Left lung (tissue), 10 donors: ENCODE measurements around the gene SIK3. TPM values are rescaled to one million over a fixed set of nuclear protein-coding genes. Genes with fewer than 3 reads are reported as not detected.
A peak's percentile ranks its signal among the peaks of the same experiment; 100 is the strongest.
"Not testable (repeated sequence)": the region's sequence is repeated elsewhere in the genome, so short reads cannot be mapped to it uniquely, and the experiment has no call there.

ENCODE experiments used
- ATAC-seq: fragments of 200-7000 bp; cut with Tn5 transposase; one replicate; pipeline ENCODE4 v1.9.1; 2020; ENCODE audit warnings: moderate library complexity
- DNase-seq, 4 donors: peaks; one replicate each; pipeline ENCODE4 v3.0.0-alpha.2; 2013 to 2020
- H3K27ac ChIP-seq, 2 donors: fragments of 200-600 bp; sonication (generic) in 1 of 2; one replicate each; pipeline versions ENCODE4 v1.5.0 to v1.8.0; 2020 to 2021
- H3K27me3 ChIP-seq, 2 donors: fragments of 200-600 bp; sonication (generic) in 1 of 2; one replicate each; pipeline versions ENCODE4 v1.5.0 to v1.8.0; 2020 to 2021
- H3K36me3 ChIP-seq, 2 donors: fragments of 200-600 bp; sonication (generic) in 1 of 2; one replicate each; pipeline versions ENCODE4 v1.5.0 to v1.8.0; 2020 to 2021
- H3K4me1 ChIP-seq, 2 donors: fragments of 200-600 bp; one replicate each; pipeline ENCODE4 v1.8.0; 2021
- H3K4me3 ChIP-seq, 2 donors: fragments of 200-600 bp; sonication (generic) in 1 of 2; one replicate each; pipeline versions ENCODE4 v1.5.0 to v1.8.0; 2020 to 2021; ENCODE audit warnings: mild to moderate bottlenecking in 1 of 2
- H3K9me3 ChIP-seq, 2 donors: fragments of 200-600 bp; sonication (generic) in 1 of 2; one replicate each; pipeline versions ENCODE4 v1.5.0 to v1.8.0; 2020 to 2021
- intact Hi-C, 2 donors: fragments of 100-400 bp; cut with DNase I; formaldehyde crosslinking; loops; one replicate each; pipeline versions ENCODE4 v1.11.2 to v1.14.2; 2022
- polyA plus RNA-seq, 6 donors: library from polyadenylated mRNA; unstranded; fragments of 120-200 nt; gene quantifications; one replicate each; pipeline ENCODE4 v1.2.1, GENCODE V29; 2013; ENCODE audit not compliant: insufficient read length in 6 of 6
- total RNA-seq, 2 donors: library from RNA; stranded (reverse); fragmentation: NEBNext Ultra II Directional; extraction: Animal tissue kit (Norgen Biotek cat#: 25700); gene quantifications; one replicate each; pipeline ENCODE4 v1.2.1, GENCODE V29; 2021
- TF ChIP-seq, protein P1 (sequence below), 2 donors: fragments of 200-600 bp; sonication (generic) in 1 of 2; IDR thresholded peaks; one replicate each; pipeline versions ENCODE4 v1.5.0 to v1.8.0; 2021; ENCODE audit warnings: antibody characterized with exemption in 2 of 2
- donor health status: DM: no; HTN: yes; CAD: no.
- donor health status: DM: no; HTN: no; CAD: no.

Gene SIK3
- total and polyA plus RNA-seq, 8 donors, result 28.0 to 49.6 (median 35.9) TPM

DNA sequence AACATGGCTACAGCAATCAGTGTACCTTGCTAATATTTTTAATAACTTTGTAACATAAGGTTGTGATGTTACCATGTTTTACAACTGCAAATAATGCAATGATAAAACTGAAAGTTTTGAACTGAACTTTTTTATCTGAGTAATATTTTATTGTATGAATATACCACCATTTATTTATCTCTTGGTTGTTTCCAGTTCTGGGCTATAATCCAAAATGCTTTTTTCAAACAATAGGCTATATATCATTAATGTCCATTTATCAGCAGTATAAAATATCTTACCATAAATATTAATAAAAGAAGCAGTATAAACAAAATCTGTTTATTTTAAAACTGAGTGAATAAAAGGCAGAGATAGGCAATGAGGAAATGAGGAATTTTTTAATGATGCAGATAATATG is 63.3 kb downstream of the SIK3 start:
- ATAC-seq, result no peak
- H3K9me3 ChIP-seq, result no peaks in the 10 kb centered on the region
- H3K27ac ChIP-seq, result no peak overlapping the region
- H3K27me3 ChIP-seq, result no peaks in the 10 kb centered on the region
- no peak for DNase-seq
- H3K4me1 ChIP-seq, result peaks cover 0 to 16% of the 10 kb centered on the region in 2 donors
- no peak overlapping the region for H3K4me3 ChIP-seq
- TF ChIP-seq, protein P1, sequence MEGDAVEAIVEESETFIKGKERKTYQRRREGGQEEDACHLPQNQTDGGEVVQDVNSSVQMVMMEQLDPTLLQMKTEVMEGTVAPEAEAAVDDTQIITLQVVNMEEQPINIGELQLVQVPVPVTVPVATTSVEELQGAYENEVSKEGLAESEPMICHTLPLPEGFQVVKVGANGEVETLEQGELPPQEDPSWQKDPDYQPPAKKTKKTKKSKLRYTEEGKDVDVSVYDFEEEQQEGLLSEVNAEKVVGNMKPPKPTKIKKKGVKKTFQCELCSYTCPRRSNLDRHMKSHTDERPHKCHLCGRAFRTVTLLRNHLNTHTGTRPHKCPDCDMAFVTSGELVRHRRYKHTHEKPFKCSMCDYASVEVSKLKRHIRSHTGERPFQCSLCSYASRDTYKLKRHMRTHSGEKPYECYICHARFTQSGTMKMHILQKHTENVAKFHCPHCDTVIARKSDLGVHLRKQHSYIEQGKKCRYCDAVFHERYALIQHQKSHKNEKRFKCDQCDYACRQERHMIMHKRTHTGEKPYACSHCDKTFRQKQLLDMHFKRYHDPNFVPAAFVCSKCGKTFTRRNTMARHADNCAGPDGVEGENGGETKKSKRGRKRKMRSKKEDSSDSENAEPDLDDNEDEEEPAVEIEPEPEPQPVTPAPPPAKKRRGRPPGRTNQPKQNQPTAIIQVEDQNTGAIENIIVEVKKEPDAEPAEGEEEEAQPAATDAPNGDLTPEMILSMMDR (IDR thresholded peaks at IDR 0.05), result no peak
- no peaks in the 10 kb centered on the region for H3K36me3 ChIP-seq
- intact Hi-C loops, result no loop called here

DNA sequence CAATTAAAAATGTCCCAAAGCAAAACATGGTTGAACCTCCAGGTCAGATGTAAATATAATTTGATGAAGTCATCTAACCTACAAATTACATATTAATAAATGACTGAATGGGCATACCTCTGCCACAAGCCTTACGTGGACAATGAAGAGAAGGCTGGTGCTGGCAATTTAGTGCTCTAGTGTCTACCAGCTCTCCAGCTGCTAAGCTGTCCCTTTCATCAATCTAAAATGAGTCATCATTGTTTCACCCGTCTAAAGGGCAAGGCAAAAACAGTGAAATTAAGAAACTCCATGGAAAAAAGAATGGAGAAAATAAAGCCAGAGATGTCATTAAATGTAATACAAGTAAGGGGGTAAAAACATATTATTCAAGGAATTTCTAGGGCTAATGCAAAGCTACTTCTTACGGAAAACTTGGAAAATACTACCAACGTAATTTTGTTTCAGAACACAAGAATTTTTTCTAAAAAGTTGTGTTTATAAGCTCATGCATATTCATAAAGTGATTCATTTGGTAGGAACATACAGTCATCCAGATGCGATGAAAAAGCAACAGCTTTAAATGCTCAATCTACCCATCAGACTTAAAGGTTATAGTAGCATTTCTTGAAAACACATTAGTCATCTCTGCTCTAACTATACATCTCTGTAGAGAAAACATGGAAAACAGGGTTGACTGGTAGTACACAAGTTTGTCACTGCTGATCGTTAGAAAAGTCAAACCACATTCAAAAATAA is 71.5 kb downstream of the SIK3 start:
- no peak overlapping the region for H3K4me3 ChIP-seq
- intact Hi-C loops, result no loop called here
- H3K27me3 ChIP-seq, result no peaks in the 10 kb centered on the region
- DNase-seq (no peak), ATAC-seq (peak; percentile 35)
- H3K36me3 ChIP-seq, result no peaks in the 10 kb centered on the region
- TF ChIP-seq, protein P1 (IDR thresholded peaks at IDR 0.05), result no peak
- H3K27ac ChIP-seq, result no peak overlapping the region
- peaks cover 0 to 38% of the 10 kb centered on the region in 2 donors for H3K4me1 ChIP-seq
- no peaks in the 10 kb centered on the region for H3K9me3 ChIP-seq

DNA sequence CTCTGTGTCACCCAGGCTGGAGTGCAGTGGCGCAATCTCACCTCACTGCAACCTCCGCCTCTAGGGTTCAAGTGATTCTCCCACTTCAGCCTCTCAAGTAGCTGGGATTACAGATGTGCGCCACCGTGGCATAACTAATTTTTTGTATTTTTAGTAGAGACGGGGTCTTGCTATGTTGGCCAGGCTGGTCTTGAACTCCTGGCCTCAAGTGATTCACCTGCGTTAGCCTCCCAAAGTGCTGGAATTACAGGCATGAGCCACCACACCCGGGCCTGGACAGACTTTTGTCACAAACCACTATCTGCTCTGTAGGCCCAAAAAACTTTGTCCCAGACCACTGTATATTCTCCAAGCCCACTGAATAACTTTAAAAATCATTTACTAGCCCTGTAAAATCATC is 74.5 kb downstream of the SIK3 start:
- not testable (repeated sequence) for ATAC-seq, DNase-seq, H3K27ac ChIP-seq

DNA sequence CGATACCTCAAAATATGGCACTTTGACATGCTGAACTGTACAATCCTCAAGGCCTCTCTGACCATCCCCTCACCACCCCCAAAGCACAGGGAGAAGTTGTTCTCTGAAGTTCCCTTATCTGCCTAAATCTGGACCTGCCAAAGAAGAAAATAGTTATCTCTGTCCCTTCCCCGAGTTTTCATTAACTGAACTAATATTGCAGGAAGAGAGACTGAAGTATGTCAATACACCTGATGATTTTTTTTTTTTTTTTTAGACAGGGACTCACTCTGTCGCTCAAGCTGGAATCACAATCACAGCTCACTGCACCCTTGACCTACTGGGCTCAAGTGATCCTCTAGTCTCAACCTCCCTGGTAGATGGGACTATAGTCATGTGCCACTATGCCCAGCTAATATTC is 75.0 kb downstream of the SIK3 start:
- H3K36me3 ChIP-seq, result no peaks in the 10 kb centered on the region
- intact Hi-C loops, result no loop called here
- no peaks in the 10 kb centered on the region for H3K27me3 ChIP-seq
- H3K4me1 ChIP-seq, result peaks cover 0 to 51% of the 10 kb centered on the region in 2 donors
- H3K4me3 ChIP-seq, result no peak overlapping the region
- TF ChIP-seq, protein P1 (IDR thresholded peaks at IDR 0.05), result no peak
- no peak overlapping the region for H3K27ac ChIP-seq
- ATAC-seq (no peak), DNase-seq (no peak)
- no peaks in the 10 kb centered on the region for H3K9me3 ChIP-seq

More for the DNA sequence above, 74.5 kb downstream of the SIK3 start:
- H3K27me3 ChIP-seq, H3K9me3 ChIP-seq, H3K4me3 ChIP-seq, H3K36me3 ChIP-seq, intact Hi-C loops: not testable (repeated sequence)
- peaks cover 0 to 55% of the 10 kb centered on the region in 2 donors for H3K4me1 ChIP-seq

DNA sequence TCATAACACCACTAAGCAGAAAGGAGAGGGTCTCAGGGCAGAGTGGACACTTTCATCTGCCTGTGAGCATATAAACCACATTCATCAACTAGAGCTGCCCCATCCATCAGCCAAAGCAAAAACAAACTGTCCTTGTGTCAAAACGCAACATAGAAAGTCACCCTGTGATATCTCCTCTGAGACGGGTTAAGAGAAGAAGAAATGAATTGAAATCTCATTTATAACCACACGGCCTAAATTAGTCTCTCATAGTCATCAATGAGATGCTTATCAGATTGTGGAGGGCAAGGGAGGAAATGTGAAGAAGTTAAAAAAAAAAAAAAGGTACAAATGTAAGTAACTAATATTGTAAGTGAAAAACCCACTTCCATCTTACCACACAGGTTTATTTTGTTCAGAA is 75.7 kb downstream of the SIK3 start:
- Histone ChIP-seq H3K9me3 (no peaks in the 10 kb centered on the region), H3K4me3 (no peak overlapping the region), H3K4me1 (peaks cover 0 to 50% of the 10 kb centered on the region in 2 donors), H3K27me3 (no peaks in the 10 kb centered on the region), H3K27ac (no peak overlapping the region), H3K36me3 (no peaks in the 10 kb centered on the region)
- ATAC-seq (no peak), DNase-seq (no peak)
- intact Hi-C loops, result no loop called here
- TF ChIP-seq, protein P1 (IDR thresholded peaks at IDR 0.05), result no peak
